WTC11 (cell line): ENCODE measurements around the gene IGFBP2. TPM values are rescaled to one million over a fixed set of nuclear protein-coding genes. Genes with fewer than 3 reads are reported as not detected.
A peak's percentile ranks its signal among the peaks of the same experiment; 100 is the strongest.

Experiments used
- ATAC-seq: fragments of 200-7000 bp; cut with Tn5 transposase; 2 replicates; pipeline ENCODE4 v1.10.0; 2021; ENCODE audit warnings: mild to moderate bottlenecking, moderate library complexity
- CTCF ChIA-PET: fragments of 300-600 bp; sonication (Branson Sonifier 250); formaldehyde crosslinking; loops from one replicate; lab custom pipeline; 2021; ENCODE audit warnings: antibody characterized with exemption; lab: Charles Lee
- POLR2A ChIA-PET: fragments of 350-600 bp; sonication (Branson Sonifier 250); formaldehyde crosslinking; loops from one replicate; lab custom pipeline; 2021; ENCODE audit warnings: antibody characterized with exemption; lab: Charles Lee
- DNase-seq: peaks from one replicate; pipeline ENCODE4 v3.0.0; 2021; ENCODE audit warnings: low spot score
- H3K27ac Mint-ChIP-seq: 2 replicates; pipeline ENCODE4 v1.8.0; 2021; ENCODE audit warnings: mixed read lengths
- H3K27me3 Mint-ChIP-seq: 2 replicates; pipeline ENCODE4 v1.8.0; 2021; ENCODE audit warnings: low read depth, mild to moderate bottlenecking, moderate library complexity, mixed read lengths
- H3K36me3 Mint-ChIP-seq: 2 replicates; pipeline ENCODE4 v1.8.0; 2021; ENCODE audit warnings: mixed read lengths
- H3K4me1 Mint-ChIP-seq: 2 replicates; pipeline ENCODE4 v1.8.0; 2022; ENCODE audit warnings: mixed read lengths
- H3K4me3 Mint-ChIP-seq: 2 replicates; pipeline ENCODE4 v1.8.0; 2021; ENCODE audit warnings: mild to moderate bottlenecking, moderate library complexity, mixed read lengths
- H3K9me3 Mint-ChIP-seq: 2 replicates; pipeline ENCODE4 v1.8.0; 2021; ENCODE audit warnings: mixed read lengths
- ARID4B ChIP-seq: sonication (generic); formaldehyde crosslinking; IDR thresholded peaks from 2 replicates; pipeline ENCODE4 v1.8.0; 2023; ENCODE audit warnings: missing genetic modification reagents, mild to moderate bottlenecking, borderline replicate concordance
- CBFB ChIP-seq: sonication (generic); formaldehyde crosslinking; IDR thresholded peaks from 2 replicates; pipeline ENCODE4 v1.8.1; 2022; ENCODE audit warnings: mild to moderate bottlenecking, low read depth, missing genetic modification reagents
- CREB1 ChIP-seq: sonication (generic); formaldehyde crosslinking; IDR thresholded peaks from 2 replicates; pipeline ENCODE4 v1.8.0; 2023; ENCODE audit warnings: mild to moderate bottlenecking, missing genetic modification reagents
- FOXP1 ChIP-seq: sonication (generic); formaldehyde crosslinking; IDR thresholded peaks from 2 replicates; pipeline ENCODE4 v1.8.0; 2022; ENCODE audit warnings: missing genetic modification reagents, mild to moderate bottlenecking, moderate library complexity, borderline replicate concordance
- HMGXB4 ChIP-seq: sonication (generic); formaldehyde crosslinking; IDR thresholded peaks from 2 replicates; pipeline ENCODE4 v1.8.1; 2023; ENCODE audit warnings: mild to moderate bottlenecking, moderate library complexity, missing genetic modification reagents
- IRF2 ChIP-seq: sonication (generic); formaldehyde crosslinking; IDR thresholded peaks from 2 replicates; pipeline ENCODE4 v1.8.0; 2022; ENCODE audit warnings: low read depth, missing genetic modification reagents, borderline replicate concordance
- KAT7 ChIP-seq: sonication (generic); formaldehyde crosslinking; IDR thresholded peaks from 2 replicates; pipeline ENCODE4 v1.8.1; 2023; ENCODE audit warnings: missing genetic modification reagents, mild to moderate bottlenecking, borderline replicate concordance
- MAX ChIP-seq: sonication (generic); formaldehyde crosslinking; IDR thresholded peaks from 2 replicates; pipeline ENCODE4 v1.8.0; 2022; ENCODE audit warnings: mild to moderate bottlenecking, missing genetic modification reagents
- MLX ChIP-seq: sonication (generic); formaldehyde crosslinking; IDR thresholded peaks from 2 replicates; pipeline ENCODE4 v1.8.1; 2023; ENCODE audit warnings: mild to moderate bottlenecking, missing genetic modification reagents, moderate library complexity
- SMAD3 ChIP-seq: sonication (generic); formaldehyde crosslinking; IDR thresholded peaks from 2 replicates; pipeline ENCODE4 v1.8.0; 2022; ENCODE audit warnings: missing genetic modification reagents, mild to moderate bottlenecking, borderline replicate concordance
- SMAD4 ChIP-seq: sonication (generic); formaldehyde crosslinking; IDR thresholded peaks from 2 replicates; pipeline ENCODE4 v1.8.0; 2022; ENCODE audit warnings: mild to moderate bottlenecking, missing genetic modification reagents
- TEAD1 ChIP-seq: sonication (generic); formaldehyde crosslinking; IDR thresholded peaks from 2 replicates; pipeline ENCODE4 v1.8.0; 2022; ENCODE audit warnings: mild to moderate bottlenecking, missing genetic modification reagents
- TP53 ChIP-seq: sonication (generic); formaldehyde crosslinking; IDR thresholded peaks from 2 replicates; pipeline ENCODE4 v1.8.1; 2023; ENCODE audit warnings: mild to moderate bottlenecking, missing genetic modification reagents
- USF1 ChIP-seq: sonication (generic); formaldehyde crosslinking; IDR thresholded peaks from 2 replicates; pipeline ENCODE4 v1.8.0; 2022; ENCODE audit warnings: mild to moderate bottlenecking, missing genetic modification reagents
- ZNF281 ChIP-seq: sonication (generic); formaldehyde crosslinking; IDR thresholded peaks from 2 replicates; pipeline ENCODE4 v1.8.0; 2023; ENCODE audit warnings: mild to moderate bottlenecking, missing genetic modification reagents
- ZNF423 ChIP-seq: fragments of 250-450 bp; sonication (Bioruptor Pico); IDR thresholded peaks from 2 replicates; pipeline ENCODE4 v2.1.2; 2022; ENCODE audit warnings: mild to moderate bottlenecking, moderate library complexity
- total RNA-seq: library from RNA; stranded (reverse); gene quantifications from 3 replicates; pipeline ENCODE4 v1.2.3, GENCODE V29; 2021

Gene IGFBP2
- total RNA-seq, 1 experiment from 2014 or later = 514 TPM

- no peak for TF ChIP-seq MLX (CRISPR knock-in tag)
- TF ChIP-seq HMGXB4 (CRISPR knock-in tag) = no peak
- no peak for TF ChIP-seq ZNF423 (CRISPR knock-in tag)
- no peak for TF ChIP-seq IRF2 (CRISPR knock-in tag)
Measured at GRCh38 chr2:216693414-216694080, 60.3 kb downstream of the IGFBP2 start (continued).

- no peaks in the 10 kb centered on the region for H3K9me3 Mint-ChIP-seq
- peaks cover 40% of the 10 kb centered on the region for H3K4me1 Mint-ChIP-seq
- H3K4me3 Mint-ChIP-seq = peak overlapping the region; percentile 79
- no peak overlapping the region for H3K27ac Mint-ChIP-seq
- DNase-seq = peak; percentile 77
- H3K27me3 Mint-ChIP-seq = peaks cover 47% of the 10 kb centered on the region
- TF ChIP-seq MAX (CRISPR knock-in tag) (peak; percentile 73), TEAD1 (CRISPR knock-in tag) (0 out of 2 replicates have a peak, but pooled peaks have one; percentile 70), FOXP1 (peak; percentile 73; the same call in 1 of the 2 replicates), CREB1 (CRISPR knock-in tag) (no peak), HMGXB4 (CRISPR knock-in tag) (peak; percentile 38; the same call in 1 of the 2 replicates), ZNF281 (peak; percentile 28; the same call in 1 of the 2 replicates), USF1 (CRISPR knock-in tag) (peak; percentile 28; the same call in 1 of the 2 replicates), ARID4B (CRISPR knock-in tag) (peak; percentile 46; the same call in 1 of the 2 replicates), CBFB (CRISPR knock-in tag) (no peak), TP53 (CRISPR knock-in tag) (0 out of 2 replicates have a peak, but pooled peaks have one; percentile 36), SMAD3 (CRISPR knock-in tag) (no peak), KAT7 (CRISPR knock-in tag) (peak; percentile 80; the same call in 1 of the 2 replicates), SMAD4 (CRISPR knock-in tag) (0 out of 2 replicates have a peak, but pooled peaks have one; percentile 20)
- H3K36me3 Mint-ChIP-seq = no peaks in the 10 kb centered on the region
- CTCF ChIA-PET = interaction anchor here (0.6 to 2.7 kb wide), 20 partner anchors 8 to 1091 kb away, joined by 3 to 23 read pairs (median 4); no protein-coding TSS in a partner anchor
- peak; percentile 21 for ATAC-seq
- POLR2A ChIA-PET = interaction anchor here (1.0 to 1.5 kb wide), 2 partner anchors 8 to 72 kb away, joined by 4 to 7 read pairs; no protein-coding TSS in a partner anchor
Measured at GRCh38 chr2:216694082-216694825, 61.0 kb downstream of the IGFBP2 start.
